Calu3 (cell line): Measurements from ENCODE around the gene ECEL1. TPM values are rescaled to one million over a fixed set of nuclear protein-coding genes. Genes with fewer than 3 reads are reported as not detected.

Experiments used
- BruUV-seq: library from RNA; stranded (reverse); fragments of 400-500 nt; replicated peaks from 2 replicates; lab custom pipeline; 2021; lab: Mats Ljungman, UMichigan
- CTCF ChIA-PET: fragments of 300-600 bp; sonication (Branson Sonifier 250); formaldehyde crosslinking; loops from one replicate; lab custom pipeline; 2022; ENCODE audit warnings: antibody characterized with exemption; lab: Charles Lee
- DNase-seq: peaks from one replicate; pipeline ENCODE4 v3.0.0; 2022
- H3K27ac Mint-ChIP-seq: one replicate; pipeline ENCODE4 v1.8.0; 2022; ENCODE audit warnings: mixed read lengths; ENCODE audit not compliant: unreplicated experiment
- H3K27me3 Mint-ChIP-seq: one replicate; pipeline ENCODE4 v1.8.0; 2022; ENCODE audit warnings: mixed read lengths; ENCODE audit not compliant: unreplicated experiment
- H3K36me3 Mint-ChIP-seq: one replicate; pipeline ENCODE4 v1.8.0; 2022; ENCODE audit warnings: mild to moderate bottlenecking, moderate library complexity, mixed read lengths; ENCODE audit not compliant: insufficient read depth, unreplicated experiment
- H3K4me1 Mint-ChIP-seq: one replicate; pipeline ENCODE4 v1.8.0; 2022; ENCODE audit warnings: mild to moderate bottlenecking, low read depth, mixed read lengths; ENCODE audit not compliant: unreplicated experiment
- H3K4me3 Mint-ChIP-seq: one replicate; pipeline ENCODE4 v1.8.0; 2022; ENCODE audit warnings: mild to moderate bottlenecking, low read depth, moderate library complexity, mixed read lengths; ENCODE audit not compliant: unreplicated experiment
- H3K9me3 Mint-ChIP-seq: one replicate; pipeline ENCODE4 v1.8.0; 2022; ENCODE audit warnings: low read depth, mixed read lengths; ENCODE audit not compliant: unreplicated experiment
- intact Hi-C: fragments of 100-400 bp; cut with micrococcal nuclease; formaldehyde crosslinking; loops from one replicate; pipeline ENCODE4 v1.10.0; 2022; ENCODE audit not compliant: unreplicated experiment
- total RNA-seq: library from RNA; stranded (reverse); gene quantifications from 2 replicates; pipeline ENCODE4 v1.2.3, GENCODE V29; 2022
- TF ChIP-seq, protein P1 (sequence below): fragments of 200-600 bp; IDR thresholded peaks from one replicate; pipeline ENCODE4 v1.8.0; 2022; ENCODE audit warnings: antibody characterized with exemption; ENCODE audit not compliant: unreplicated experiment

The ECEL1 gene
- total RNA-seq, 1 experiment from 2014 or later = not detected

DNA sequence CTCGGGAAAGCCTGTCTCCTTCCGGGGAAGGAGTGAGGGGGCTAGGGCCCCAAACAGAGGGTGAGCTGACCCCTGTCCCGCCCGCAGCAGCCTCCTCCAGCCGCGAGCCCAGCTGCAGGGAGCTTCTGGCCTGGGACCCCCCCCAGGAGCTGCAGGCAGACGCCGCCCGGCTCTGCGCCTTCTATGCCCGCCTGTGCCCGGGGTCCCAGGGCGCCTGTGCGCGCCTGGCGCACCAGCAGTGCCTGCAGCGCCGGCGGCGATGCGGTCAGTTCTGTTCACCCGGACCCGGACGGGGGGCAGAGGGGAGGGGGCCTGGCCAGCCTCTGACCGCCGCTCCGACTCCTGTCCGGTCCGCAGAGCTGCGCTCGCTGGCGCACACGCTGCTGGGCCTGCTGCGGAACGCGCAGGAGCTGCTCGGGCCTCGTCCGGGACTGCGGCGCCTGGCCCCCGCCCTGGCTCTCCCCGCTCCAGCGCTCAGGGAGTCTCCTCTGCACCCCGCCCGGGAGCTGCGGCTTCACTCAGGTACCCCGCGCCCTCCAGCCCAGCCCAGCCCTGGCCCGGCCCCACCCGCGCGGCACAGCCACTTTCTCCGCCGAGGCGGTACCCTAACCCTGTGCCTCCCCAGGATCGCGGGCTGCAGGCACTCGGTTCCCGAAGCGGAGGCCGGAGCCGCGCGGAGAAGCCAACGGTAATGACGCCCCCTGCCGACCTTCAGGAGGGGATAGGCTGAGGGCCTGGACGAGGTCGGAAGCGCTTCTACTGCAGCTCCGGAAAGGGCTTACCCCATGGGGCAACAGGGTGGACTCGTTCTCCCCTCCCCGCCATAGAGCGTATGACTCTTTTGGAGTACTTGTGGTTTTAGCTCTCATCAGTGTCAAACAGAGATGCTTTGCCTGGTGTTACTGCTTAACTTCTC lies 36.3 kb upstream of the ECEL1 start:
- Mint-ChIP-seq H3K36me3 (peaks cover 5% of the 10 kb centered on the region), H3K9me3 (no peaks in the 10 kb centered on the region), H3K27ac (no peak overlapping the region), H3K27me3 (peaks cover 91% of the 10 kb centered on the region), H3K4me3 (peak overlapping the region; percentile 40), H3K4me1 (no peaks in the 10 kb centered on the region)
- peak; percentile 70 for DNase-seq
- no TSS peak for BruUV-seq
- TF ChIP-seq, protein P1, sequence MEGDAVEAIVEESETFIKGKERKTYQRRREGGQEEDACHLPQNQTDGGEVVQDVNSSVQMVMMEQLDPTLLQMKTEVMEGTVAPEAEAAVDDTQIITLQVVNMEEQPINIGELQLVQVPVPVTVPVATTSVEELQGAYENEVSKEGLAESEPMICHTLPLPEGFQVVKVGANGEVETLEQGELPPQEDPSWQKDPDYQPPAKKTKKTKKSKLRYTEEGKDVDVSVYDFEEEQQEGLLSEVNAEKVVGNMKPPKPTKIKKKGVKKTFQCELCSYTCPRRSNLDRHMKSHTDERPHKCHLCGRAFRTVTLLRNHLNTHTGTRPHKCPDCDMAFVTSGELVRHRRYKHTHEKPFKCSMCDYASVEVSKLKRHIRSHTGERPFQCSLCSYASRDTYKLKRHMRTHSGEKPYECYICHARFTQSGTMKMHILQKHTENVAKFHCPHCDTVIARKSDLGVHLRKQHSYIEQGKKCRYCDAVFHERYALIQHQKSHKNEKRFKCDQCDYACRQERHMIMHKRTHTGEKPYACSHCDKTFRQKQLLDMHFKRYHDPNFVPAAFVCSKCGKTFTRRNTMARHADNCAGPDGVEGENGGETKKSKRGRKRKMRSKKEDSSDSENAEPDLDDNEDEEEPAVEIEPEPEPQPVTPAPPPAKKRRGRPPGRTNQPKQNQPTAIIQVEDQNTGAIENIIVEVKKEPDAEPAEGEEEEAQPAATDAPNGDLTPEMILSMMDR = peak; percentile 27
- CTCF ChIA-PET = interaction anchor here (0.6 to 2.8 kb wide), 3 partner anchors 77 to 646 kb away, joined by 3 to 9 read pairs (median 4); no protein-coding TSS in a partner anchor
- intact Hi-C loops = loop anchor here (5.0 kb wide), 2 partner anchors 72 to 617 kb away; no protein-coding TSS in a partner anchor

DNA sequence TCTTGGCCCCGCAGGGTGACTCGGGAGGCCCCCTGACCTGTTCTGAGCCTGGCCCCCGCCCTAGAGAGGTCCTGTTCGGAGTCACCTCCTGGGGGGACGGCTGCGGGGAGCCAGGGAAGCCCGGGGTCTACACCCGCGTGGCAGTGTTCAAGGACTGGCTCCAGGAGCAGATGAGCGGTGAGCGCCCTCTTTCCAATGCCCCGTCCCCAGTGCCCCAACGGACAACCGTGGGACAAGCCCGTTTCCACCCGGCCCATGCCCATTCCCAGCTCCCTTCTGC lies 35.7 kb upstream of the ECEL1 start:
- peak overlapping the region; percentile 40 for H3K4me3 Mint-ChIP-seq
- H3K36me3 Mint-ChIP-seq = peaks cover 5% of the 10 kb centered on the region
- no TSS peak for BruUV-seq
- CTCF ChIA-PET = interaction anchor here (0.9 to 2.8 kb wide), 2 partner anchors 77 to 79 kb away, joined by 3 to 9 read pairs; no protein-coding TSS in a partner anchor
- H3K27ac Mint-ChIP-seq = no peak overlapping the region
- intact Hi-C loops = loop anchor here (5.0 kb wide), 2 partner anchors 71 to 616 kb away; no protein-coding TSS in a partner anchor
- peaks cover 91% of the 10 kb centered on the region for H3K27me3 Mint-ChIP-seq
- H3K9me3 Mint-ChIP-seq = no peaks in the 10 kb centered on the region
- no peak for DNase-seq
- no peaks in the 10 kb centered on the region for H3K4me1 Mint-ChIP-seq
- TF ChIP-seq, protein P1 = no peak

DNA sequence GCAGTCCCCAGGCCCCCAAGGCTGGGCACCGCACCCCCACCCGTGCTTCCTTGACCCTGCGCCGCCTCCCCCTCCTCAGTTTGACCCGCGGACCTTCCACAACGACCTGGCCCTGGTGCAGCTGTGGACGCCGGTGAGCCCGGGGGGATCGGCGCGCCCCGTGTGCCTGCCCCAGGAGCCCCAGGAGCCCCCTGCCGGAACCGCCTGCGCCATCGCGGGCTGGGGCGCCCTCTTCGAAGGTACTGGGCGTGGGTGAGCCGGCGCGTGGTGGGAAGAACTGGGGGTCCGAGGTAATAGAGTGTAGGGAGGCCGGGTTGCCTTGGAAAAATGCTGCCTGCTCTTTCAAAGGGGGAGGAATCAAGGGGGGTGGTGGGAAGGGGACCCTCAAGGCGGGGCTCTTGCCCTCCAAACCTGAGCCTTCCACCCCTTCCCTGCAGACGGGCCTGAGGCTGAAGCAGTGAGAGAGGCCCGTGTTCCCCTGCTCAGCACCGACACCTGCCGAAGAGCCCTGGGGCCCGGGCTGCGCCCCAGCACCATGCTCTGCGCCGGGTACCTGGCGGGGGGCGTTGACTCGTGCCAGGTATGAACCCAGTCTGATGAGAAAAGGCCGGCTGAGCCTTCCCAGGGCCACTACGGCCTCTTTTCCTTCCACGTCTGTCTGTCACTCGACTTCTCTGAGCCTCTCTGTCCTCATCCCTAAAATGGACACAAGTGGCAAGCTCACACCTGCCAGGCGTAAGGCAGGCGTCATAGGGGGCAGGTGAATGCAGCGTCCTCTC lies 35.2 kb upstream of the ECEL1 start:
- H3K27me3 Mint-ChIP-seq = peaks cover 91% of the 10 kb centered on the region
- CTCF ChIA-PET = interaction anchor here (0.9 to 2.8 kb wide), 2 partner anchors 76 to 78 kb away, joined by 3 to 9 read pairs; no protein-coding TSS in a partner anchor
- no peak for DNase-seq
- intact Hi-C loops = loop anchor here (5.0 kb wide), 2 partner anchors 71 to 616 kb away; no protein-coding TSS in a partner anchor
- no peak overlapping the region for H3K27ac Mint-ChIP-seq
- TF ChIP-seq, protein P1 = no peak
- H3K4me3 Mint-ChIP-seq = peak overlapping the region; percentile 40
- H3K9me3 Mint-ChIP-seq = no peaks in the 10 kb centered on the region
- BruUV-seq = no TSS peak
- no peaks in the 10 kb centered on the region for H3K4me1 Mint-ChIP-seq
- H3K36me3 Mint-ChIP-seq = peaks cover 5% of the 10 kb centered on the region

DNA sequence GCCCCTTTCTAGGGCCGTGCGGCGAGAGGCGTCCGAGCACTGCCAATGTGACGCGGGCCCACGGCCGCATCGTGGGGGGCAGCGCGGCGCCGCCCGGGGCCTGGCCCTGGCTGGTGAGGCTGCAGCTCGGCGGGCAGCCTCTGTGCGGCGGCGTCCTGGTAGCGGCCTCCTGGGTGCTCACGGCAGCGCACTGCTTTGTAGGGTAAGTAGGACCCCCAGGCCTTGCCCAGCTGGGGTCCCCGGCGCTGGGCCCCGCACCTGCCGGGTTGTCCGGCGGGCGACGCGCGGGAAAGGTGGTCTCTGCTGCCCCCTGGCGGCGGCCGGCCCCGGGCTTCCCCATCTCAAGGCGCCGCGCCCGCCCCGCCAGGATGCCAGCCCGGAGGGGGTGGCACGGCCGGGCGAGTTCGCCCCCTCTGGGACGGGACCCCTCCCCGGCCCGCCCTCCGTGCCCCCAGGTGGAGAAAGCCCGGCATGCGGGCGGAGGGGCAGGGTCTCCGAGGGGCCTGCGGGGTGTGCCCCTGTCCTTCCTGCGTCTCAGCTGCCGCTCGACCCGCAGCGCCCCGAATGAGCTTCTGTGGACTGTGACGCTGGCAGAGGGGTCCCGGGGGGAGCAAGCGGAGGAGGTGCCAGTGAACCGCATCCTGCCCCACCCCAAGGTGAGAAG lies 34.5 kb upstream of the ECEL1 start:
- TF ChIP-seq, protein P1 = peak; percentile 88
- Mint-ChIP-seq H3K4me1 (no peaks in the 10 kb centered on the region), H3K36me3 (peaks cover 5% of the 10 kb centered on the region), H3K4me3 (no peak overlapping the region), H3K27ac (no peak overlapping the region), H3K27me3 (peaks cover 91% of the 10 kb centered on the region), H3K9me3 (no peaks in the 10 kb centered on the region)
- DNase-seq = peak; percentile 80
- CTCF ChIA-PET = interaction anchor here (2.8 kb wide), 1 partner anchor 76 kb away, joined by 9 read pairs; no protein-coding TSS in a partner anchor
- BruUV-seq = no TSS peak
- intact Hi-C loops = loop anchor here (5.0 kb wide), 2 partner anchors 70 to 615 kb away; no protein-coding TSS in a partner anchor
